ENCODE results near the gene CNNM2.
A peak's percentile ranks its signal among the peaks of the same experiment; 100 is the strongest.
"Not testable (repeated sequence)": the region's sequence is repeated elsewhere in the genome, so short reads cannot be mapped to it uniquely, and the experiment has no call there.

Gene CNNM2

DNA sequence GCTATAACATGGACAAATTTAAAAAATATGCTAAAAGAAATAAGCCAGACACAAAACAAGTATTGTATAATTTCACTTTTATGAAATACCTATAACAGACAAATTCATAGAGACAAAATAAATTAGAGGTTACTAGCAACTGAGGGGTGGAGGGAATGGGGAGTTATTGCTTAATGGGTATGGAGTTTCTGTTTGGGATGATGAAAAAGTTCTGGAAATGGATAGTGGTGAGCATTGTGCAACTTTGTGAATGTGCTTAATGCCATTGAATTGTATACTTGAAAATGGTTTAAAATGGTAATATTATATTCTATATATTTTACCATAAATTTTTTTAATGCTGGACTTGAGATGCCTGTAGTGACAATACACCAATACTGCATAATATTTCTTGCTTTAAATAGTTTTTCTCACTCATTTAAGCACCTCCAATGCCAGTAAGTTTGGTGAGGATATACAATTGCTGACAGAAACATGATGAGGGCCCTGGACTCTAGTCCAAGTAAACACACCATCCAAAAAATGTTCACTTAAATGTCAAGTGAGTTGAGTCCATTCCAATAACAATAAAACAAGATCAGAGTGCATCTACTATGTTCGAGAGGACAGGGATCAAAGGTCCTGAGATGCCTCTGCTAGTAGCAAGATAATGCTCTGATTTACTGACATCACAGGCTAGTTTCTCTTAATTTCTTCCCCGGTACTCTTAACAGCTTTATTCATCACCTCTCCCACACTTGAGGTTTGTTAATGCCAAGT lies 203.1 kb downstream of the CNNM2 start:
- TF ChIP-seq CTCF (conservative IDR thresholded peaks at IDR 0.05; ENCODE audit: low read depth, low read length): no peak
- no peak for DNase-seq (ENCODE audit: low read depth)
- H3K4me3 ChIP-seq (ENCODE audit: low read length): no peak overlapping the region

DNA sequence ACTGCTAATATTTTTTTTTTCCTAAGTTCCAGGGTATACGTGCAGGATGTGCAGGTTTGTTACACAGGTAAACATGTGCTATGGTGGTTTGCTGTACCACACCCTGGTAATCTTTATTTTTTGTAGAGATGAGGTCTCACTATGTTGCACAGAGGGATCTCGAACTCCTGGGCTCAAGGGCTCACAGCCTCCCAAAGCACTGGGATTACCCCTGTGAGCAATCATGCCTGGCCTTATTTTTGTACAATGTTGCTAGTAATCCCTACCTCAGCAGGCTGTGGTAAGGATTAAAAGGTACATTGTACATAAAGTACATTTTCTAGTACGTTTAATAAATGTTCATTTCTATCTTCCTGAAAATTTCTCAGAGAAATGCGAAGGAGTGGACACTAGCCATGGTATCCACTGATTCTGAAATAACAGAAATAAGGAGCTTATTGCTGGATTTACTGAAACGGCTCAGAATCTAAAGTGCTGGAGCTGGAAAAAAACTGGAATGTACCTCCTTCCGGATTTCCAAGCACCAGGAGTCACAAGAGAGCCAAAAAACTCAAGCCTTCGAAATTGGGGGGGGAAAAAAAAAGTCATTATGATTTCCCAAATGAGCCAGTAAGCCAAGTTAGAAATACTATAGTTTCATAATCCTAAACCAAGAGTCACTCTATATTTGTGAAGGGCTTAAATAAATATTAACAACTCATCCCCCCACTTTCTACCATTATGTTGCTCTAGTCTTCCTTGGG lies 205.4 kb downstream of the CNNM2 start:
- DNase-seq (ENCODE audit: low read depth): peak; percentile 47
- no peak for TF ChIP-seq CTCF (conservative IDR thresholded peaks at IDR 0.05; ENCODE audit: low read depth, low read length)
- H3K4me3 ChIP-seq (ENCODE audit: low read length): no peak overlapping the region

GRCh38 chr10:103124420-103125096 lies 206.5 kb downstream of the CNNM2 start:
- no peak overlapping the region for H3K4me3 ChIP-seq (ENCODE audit: low read length)
- no peak for TF ChIP-seq CTCF (conservative IDR thresholded peaks at IDR 0.05; ENCODE audit: low read depth, low read length)
- no peak for DNase-seq (ENCODE audit: low read depth)

DNA sequence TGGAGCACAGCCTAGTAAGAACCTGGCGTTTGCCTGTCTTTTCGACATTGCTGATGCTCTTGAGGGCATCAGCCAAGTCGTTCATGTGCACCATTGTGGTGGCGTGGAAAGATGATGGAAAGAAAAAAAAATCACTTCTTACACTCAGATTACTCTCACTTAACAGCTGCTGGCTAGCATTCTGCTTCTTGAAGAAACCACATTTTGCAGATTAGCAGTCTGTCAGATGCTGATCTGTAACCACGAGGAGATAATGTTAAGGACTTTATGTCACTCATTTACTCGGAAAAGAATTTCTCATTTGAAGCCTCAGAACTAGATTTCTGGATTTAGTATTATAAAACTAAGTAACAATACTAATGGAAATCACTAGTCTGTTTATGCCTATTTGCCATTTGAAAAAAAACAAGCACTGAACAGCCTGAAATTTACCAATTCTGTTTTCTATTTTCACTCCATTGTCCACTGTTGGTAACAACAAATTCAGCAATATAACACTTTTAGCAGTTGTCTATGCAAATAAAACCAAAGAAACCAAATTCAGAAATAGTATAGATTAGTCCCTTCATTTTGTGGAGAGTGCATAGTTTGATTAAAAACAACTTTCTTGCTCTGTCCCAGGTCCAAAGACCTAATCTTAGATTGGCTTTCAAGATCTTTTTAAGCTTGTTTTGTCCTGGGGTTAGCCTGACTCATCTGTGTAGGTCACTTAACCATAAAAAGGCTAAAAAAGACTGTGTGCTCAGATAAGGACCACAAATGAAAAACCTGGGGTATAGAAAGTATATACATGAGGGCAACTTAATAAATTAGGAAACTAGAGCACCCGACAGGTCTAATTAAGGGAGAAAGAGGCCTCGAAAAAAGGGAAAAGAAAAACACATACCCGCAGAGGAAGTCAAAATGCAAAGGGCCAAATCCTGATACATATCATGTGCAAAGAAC lies 207.5 kb downstream of the CNNM2 start:
- H3K4me3 ChIP-seq (ENCODE audit: low read length): no peak overlapping the region
- TF ChIP-seq CTCF (conservative IDR thresholded peaks at IDR 0.05; ENCODE audit: low read depth, low read length): no peak
- DNase-seq (ENCODE audit: low read depth): peak; percentile 54

DNA sequence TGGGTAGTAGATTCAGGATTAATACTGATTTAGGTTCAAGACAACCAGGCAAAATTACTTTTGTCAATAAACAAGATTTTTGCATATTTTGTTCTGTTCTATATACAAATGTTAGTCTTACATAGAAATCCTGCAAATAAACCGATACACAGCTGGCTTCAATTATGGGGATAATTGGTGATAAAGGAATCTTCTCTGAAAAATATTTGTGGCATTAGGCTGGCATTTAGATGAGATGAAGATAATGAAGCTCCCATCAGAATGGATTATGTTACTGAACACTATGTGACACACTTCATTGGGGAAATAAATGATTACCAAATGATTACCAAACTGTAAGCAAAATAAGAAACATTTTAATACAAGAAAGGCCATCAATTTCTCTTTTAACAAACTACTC lies 209.1 kb downstream of the CNNM2 start:
- no peak for DNase-seq (ENCODE audit: low read depth)
- H3K4me3 ChIP-seq (ENCODE audit: low read length): no peak overlapping the region
- TF ChIP-seq CTCF (conservative IDR thresholded peaks at IDR 0.05; ENCODE audit: low read depth, low read length): no peak

DNA sequence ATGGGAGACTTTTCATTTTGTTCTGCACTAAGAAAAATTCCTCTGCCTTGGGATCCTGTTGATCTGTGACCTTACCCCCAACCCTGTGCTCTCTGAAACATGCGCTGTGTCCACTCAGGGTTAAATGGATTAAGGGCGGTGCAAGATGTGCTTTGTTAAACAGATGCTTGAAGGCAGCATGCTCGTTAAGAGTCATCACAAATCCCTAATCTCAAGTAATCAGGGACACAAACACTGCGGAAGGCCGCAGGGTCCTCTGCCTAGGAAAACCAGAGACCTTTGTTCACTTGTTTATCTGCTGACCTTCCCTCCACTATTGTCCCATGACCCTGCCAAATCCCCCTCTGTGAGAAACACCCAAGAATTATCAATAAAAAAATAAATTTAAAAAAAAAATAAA lies 212.1 kb downstream of the CNNM2 start:
- not testable (repeated sequence) for DNase-seq (ENCODE audit: low read depth); H3K4me3 ChIP-seq (ENCODE audit: low read length)

DNA sequence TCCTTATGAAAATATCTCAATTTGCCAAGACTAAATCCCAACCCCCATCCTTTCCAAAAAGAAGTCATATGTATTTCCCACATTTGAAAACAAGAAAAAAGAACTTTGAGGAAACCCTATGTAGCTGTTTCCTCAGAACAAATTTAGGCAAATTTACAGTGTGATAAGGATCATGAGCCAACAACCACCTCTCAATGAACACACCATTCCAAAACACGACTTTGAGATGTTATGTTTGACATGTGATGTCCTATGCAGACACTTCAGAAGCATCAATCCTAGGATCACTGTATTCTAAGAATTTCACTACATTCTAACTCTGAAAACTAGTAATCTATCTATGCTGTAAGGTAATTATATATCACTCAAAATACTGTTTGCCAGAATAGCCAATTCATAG lies 212.8 kb downstream of the CNNM2 start:
- no peak for DNase-seq (ENCODE audit: low read depth)
- TF ChIP-seq CTCF (conservative IDR thresholded peaks at IDR 0.05; ENCODE audit: low read depth, low read length): no peak
- H3K4me3 ChIP-seq (ENCODE audit: low read length): no peak overlapping the region

DNA sequence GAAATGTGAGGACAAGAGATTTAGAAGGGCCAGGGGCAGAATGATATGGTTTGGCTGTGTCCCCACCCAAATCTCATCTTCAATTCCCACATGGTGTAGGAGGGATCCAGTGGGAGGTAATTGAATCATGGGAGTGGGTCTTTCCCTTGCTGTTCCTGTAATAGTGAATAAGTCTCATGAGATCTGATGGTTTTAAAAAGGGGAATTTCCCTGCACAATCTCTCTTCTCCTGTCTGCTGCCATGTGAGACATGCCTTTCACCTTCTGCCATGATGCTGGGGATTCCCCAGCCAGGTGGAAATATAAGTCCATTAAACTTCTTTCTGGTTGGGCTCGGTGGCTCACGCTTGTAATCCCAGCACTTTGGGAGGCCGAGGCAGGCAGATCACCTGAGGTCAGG lies 217.1 kb downstream of the CNNM2 start:
- H3K4me3 ChIP-seq (ENCODE audit: low read length); DNase-seq (ENCODE audit: low read depth): not testable (repeated sequence)
